CD4-positive, alpha-beta T cell (primary cell): ENCODE results near the gene IL16. TPM values are rescaled to one million over a fixed set of nuclear protein-coding genes. Genes with fewer than 3 reads are reported as not detected.

Source experiments
- ATAC-seq: fragments of 200-7000 bp; cut with Tn5 transposase; one replicate; pipeline ENCODE4 v1.10.0; 2022; ENCODE audit warnings: mild to moderate bottlenecking; ENCODE audit not compliant: poor library complexity
- CTCF ChIA-PET: fragments of 350-600 bp; sonication (Branson Sonifier 250); formaldehyde crosslinking; loops from one replicate; lab custom pipeline; 2021; ENCODE audit warnings: antibody characterized with exemption, inconsistent platforms; lab: Charles Lee
- POLR2A ChIA-PET: fragments of 350-600 bp; sonication (Branson Sonifier 250); formaldehyde crosslinking; loops from one replicate; lab custom pipeline; 2021; ENCODE audit warnings: antibody characterized with exemption, inconsistent platforms; lab: Charles Lee
- DNase-seq, 14 experiments: peaks; one replicate each; pipeline ENCODE4 v3.0.0-alpha.2; 2013 to 2020; ENCODE audit warnings: mixed read lengths in 2 of 14
- H3K27ac ChIP-seq, 2 donors: one replicate each; pipeline versions ENCODE4 v1.5.1 to v1.7.0; 2013; ENCODE audit warnings: low read length in 2 of 2, low read depth in 1 of 2, mild to moderate bottlenecking in 1 of 2
- H3K27me3 ChIP-seq, 2 experiments: 1 replicate in 1 of 2; 2 replicates in 1 of 2; pipeline versions ENCODE4 v1.6.1 to v1.7.0; 2013; ENCODE audit warnings: low read length in 2 of 2, control low read depth in 1 of 2, mild to moderate bottlenecking in 1 of 2, moderate library complexity in 1 of 2; ENCODE audit not compliant: insufficient read depth in 2 of 2, control insufficient read depth in 1 of 2
- H3K36me3 ChIP-seq: one replicate; pipeline ENCODE4 v1.6.1; 2013; ENCODE audit warnings: low read length, control low read depth; ENCODE audit not compliant: insufficient read depth
- H3K4me1 ChIP-seq: one replicate; pipeline ENCODE4 v1.6.1; 2013; ENCODE audit warnings: low read length, control low read depth; ENCODE audit not compliant: insufficient read depth
- H3K4me3 ChIP-seq: one replicate; pipeline ENCODE4 v1.5.1; 2013; ENCODE audit warnings: mild to moderate bottlenecking, low read length, moderate library complexity
- H3K9me3 ChIP-seq, 2 experiments: 1 replicate in 1 of 2; 2 replicates in 1 of 2; pipeline versions ENCODE4 v1.6.1 to v1.7.0; 2013; ENCODE audit warnings: low read length in 2 of 2, mild to moderate bottlenecking in 2 of 2, control low read depth in 1 of 2, moderate library complexity in 1 of 2; ENCODE audit not compliant: control insufficient read depth in 1 of 2, insufficient read depth in 1 of 2
- H3K27ac Mint-ChIP-seq: one replicate; pipeline ENCODE4 v1.8.0; 2020; ENCODE audit warnings: mixed read lengths
- H3K27me3 Mint-ChIP-seq: one replicate; pipeline ENCODE4 v1.8.0; 2021; ENCODE audit warnings: mixed read lengths
- H3K36me3 Mint-ChIP-seq: one replicate; pipeline ENCODE4 v1.8.0; 2021; ENCODE audit warnings: low read depth, mixed read lengths
- H3K4me1 Mint-ChIP-seq: one replicate; pipeline ENCODE4 v1.8.0; 2021; ENCODE audit warnings: low read depth, mixed read lengths
- H3K4me3 Mint-ChIP-seq: one replicate; pipeline ENCODE4 v1.8.0; 2020; ENCODE audit warnings: mild to moderate bottlenecking, mixed read lengths
- H3K9me3 Mint-ChIP-seq: one replicate; pipeline ENCODE4 v1.8.0; 2020; ENCODE audit warnings: mixed read lengths
- intact Hi-C, 2 experiments: fragments of 100-400 bp; cut with DNase I in 1 of 2; cut with micrococcal nuclease in 1 of 2; formaldehyde crosslinking; loops; one replicate each; pipeline versions ENCODE4 v1.15.1 to v1.9.0; 2023 to 2025; cut with DNase I, micrococcal nuclease
- total RNA-seq, 174 experiments: library from RNA in 2 of 174; stranded (reverse) in 2 of 174; gene quantifications; one replicate each; pipeline ENCODE4 v1.2.3 and lab custom pipeline; 2021 to 2026
- TF ChIP-seq, protein P1 (sequence below): fragments of 200-600 bp; IDR thresholded peaks from one replicate; pipeline ENCODE4 v1.8.0; 2022; ENCODE audit warnings: antibody characterized with exemption, mild to moderate bottlenecking

Gene IL16
- total RNA-seq, 2 experiments from 2014 or later, result 164 to 168 TPM

DNA sequence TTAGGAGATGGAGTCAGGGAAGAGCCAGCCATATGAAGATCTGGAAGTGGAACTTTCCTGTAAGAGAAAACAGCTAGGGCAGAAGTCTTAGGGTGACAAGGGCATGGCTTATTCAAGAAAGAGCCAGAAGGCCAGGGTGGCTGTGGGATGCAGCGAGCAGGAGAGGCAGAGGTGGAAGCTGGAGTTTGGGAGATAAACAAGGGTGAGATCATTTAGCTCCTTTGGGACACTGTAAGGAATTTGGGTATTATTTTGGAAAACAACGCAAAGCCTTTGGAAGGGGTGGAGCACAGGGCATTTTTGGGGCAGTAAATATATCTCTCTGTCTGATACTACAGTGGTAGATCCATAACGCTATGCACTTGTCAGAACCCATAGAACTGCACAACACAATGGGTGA, 5.0 kb upstream of the IL16 start:
- CTCF ChIA-PET, result no interaction called here
- no peak for DNase-seq

DNA sequence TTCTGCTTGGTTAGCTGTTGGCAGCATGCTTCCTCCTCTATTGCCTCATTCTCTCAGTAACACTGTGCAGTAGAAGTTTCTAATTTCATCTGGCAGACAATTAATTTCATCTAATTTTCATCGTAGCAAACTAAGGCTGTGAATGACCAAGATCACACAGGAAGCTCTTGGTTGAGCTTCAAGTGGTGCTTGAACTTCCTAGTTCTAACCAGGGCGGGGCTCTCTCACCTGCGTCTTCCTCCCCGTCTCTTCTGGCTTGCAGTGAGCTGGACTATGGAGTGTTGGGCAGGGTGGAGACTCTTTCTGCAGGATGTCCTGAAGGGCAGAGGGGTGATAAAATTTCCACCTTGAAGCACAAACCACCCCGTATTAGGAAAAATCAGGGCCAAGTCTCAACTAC, 2.0 kb upstream of the IL16 start:
- no peak for DNase-seq
- no peak for ATAC-seq
- Mint-ChIP-seq H3K4me3 (no peak overlapping the region), H3K9me3 (no peaks in the 10 kb centered on the region), H3K27ac (no peak overlapping the region), H3K27me3 (peaks cover 32% of the 10 kb centered on the region), H3K4me1 (no peaks in the 10 kb centered on the region), H3K36me3 (no peaks in the 10 kb centered on the region)
- ChIA-PET CTCF (no interaction called here), POLR2A (no interaction called here)
- H3K36me3 ChIP-seq, result no peaks in the 10 kb centered on the region
- intact Hi-C loops, result no loop called here
- H3K9me3 ChIP-seq, result no peaks in the 10 kb centered on the region
- H3K27me3 ChIP-seq, result peaks cover 4 to 5% of the 10 kb centered on the region in 2 experiments
- no peaks in the 10 kb centered on the region for H3K4me1 ChIP-seq
- TF ChIP-seq, protein P1, sequence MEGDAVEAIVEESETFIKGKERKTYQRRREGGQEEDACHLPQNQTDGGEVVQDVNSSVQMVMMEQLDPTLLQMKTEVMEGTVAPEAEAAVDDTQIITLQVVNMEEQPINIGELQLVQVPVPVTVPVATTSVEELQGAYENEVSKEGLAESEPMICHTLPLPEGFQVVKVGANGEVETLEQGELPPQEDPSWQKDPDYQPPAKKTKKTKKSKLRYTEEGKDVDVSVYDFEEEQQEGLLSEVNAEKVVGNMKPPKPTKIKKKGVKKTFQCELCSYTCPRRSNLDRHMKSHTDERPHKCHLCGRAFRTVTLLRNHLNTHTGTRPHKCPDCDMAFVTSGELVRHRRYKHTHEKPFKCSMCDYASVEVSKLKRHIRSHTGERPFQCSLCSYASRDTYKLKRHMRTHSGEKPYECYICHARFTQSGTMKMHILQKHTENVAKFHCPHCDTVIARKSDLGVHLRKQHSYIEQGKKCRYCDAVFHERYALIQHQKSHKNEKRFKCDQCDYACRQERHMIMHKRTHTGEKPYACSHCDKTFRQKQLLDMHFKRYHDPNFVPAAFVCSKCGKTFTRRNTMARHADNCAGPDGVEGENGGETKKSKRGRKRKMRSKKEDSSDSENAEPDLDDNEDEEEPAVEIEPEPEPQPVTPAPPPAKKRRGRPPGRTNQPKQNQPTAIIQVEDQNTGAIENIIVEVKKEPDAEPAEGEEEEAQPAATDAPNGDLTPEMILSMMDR, result no peak
- no peak overlapping the region for H3K27ac ChIP-seq
- no peak overlapping the region for H3K4me3 ChIP-seq

More for the DNA sequence above, 5.0 kb upstream of the IL16 start:
- H3K27ac Mint-ChIP-seq, result no peak overlapping the region
- H3K9me3 Mint-ChIP-seq, result no peaks in the 10 kb centered on the region
- H3K36me3 Mint-ChIP-seq, result no peaks in the 10 kb centered on the region
- no peaks in the 10 kb centered on the region for H3K36me3 ChIP-seq
- POLR2A ChIA-PET, result no interaction called here
- H3K27ac ChIP-seq, result no peak overlapping the region
- TF ChIP-seq, protein P1, result no peak
- H3K4me3 Mint-ChIP-seq, result no peak overlapping the region
- no peaks in the 10 kb centered on the region for H3K4me1 Mint-ChIP-seq
- H3K4me3 ChIP-seq, result no peak overlapping the region
- no peaks in the 10 kb centered on the region for H3K27me3 ChIP-seq
- peaks cover 27% of the 10 kb centered on the region for H3K27me3 Mint-ChIP-seq
- ATAC-seq, result no peak
- H3K9me3 ChIP-seq, result no peaks in the 10 kb centered on the region
- intact Hi-C loops, result no loop called here
- H3K4me1 ChIP-seq, result no peaks in the 10 kb centered on the region

DNA sequence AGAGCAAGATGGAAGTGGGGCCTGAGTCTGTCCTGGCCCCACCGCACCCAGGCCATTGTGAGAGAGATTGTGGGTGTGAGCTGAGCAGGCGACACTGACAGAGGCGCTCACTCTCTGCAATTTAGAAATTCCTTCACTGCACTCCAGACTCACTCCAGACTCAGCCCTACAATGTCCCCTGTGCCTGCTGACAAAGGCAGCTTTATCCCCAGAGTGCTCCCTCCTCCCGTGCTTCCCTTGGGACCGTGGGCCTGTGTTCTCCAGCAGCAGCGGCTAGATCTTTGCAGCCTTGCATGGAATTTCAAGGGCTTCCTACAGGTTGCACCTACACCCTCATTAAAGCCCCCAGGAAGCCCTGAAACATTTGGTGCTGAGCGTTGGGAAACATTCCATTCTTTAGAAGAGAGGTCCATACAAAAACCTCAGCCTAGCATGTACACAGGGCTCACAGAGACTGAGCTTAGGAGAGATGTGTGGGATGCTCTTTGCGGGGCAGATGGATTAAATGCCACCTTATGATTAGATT, 1.3 kb upstream of the IL16 start:
- no peak for ATAC-seq
- H3K27me3 ChIP-seq, result peaks cover 4 to 5% of the 10 kb centered on the region in 2 experiments
- no peak for DNase-seq
- no peak overlapping the region for H3K4me3 ChIP-seq
- Mint-ChIP-seq H3K4me3 (no peak overlapping the region), H3K27me3 (peaks cover 32% of the 10 kb centered on the region), H3K4me1 (no peaks in the 10 kb centered on the region), H3K36me3 (no peaks in the 10 kb centered on the region), H3K9me3 (no peaks in the 10 kb centered on the region), H3K27ac (no peak overlapping the region)
- TF ChIP-seq, protein P1, result no peak
- intact Hi-C loops, result no loop called here
- POLR2A ChIA-PET, result no interaction called here
- H3K27ac ChIP-seq, result no peak overlapping the region
- no peaks in the 10 kb centered on the region for H3K4me1 ChIP-seq
- H3K9me3 ChIP-seq, result no peaks in the 10 kb centered on the region
- H3K36me3 ChIP-seq, result no peaks in the 10 kb centered on the region
- CTCF ChIA-PET, result no interaction called here
